Adipose tissue (tissue), 3 donors: Measurements from ENCODE around the gene FN3KRP. TPM values are rescaled to one million over a fixed set of nuclear protein-coding genes. Genes with fewer than 3 reads are reported as not detected.

ENCODE experiments used
- H3K27ac ChIP-seq: one replicate; pipeline ENCODE4 v1.5.1; 2013; ENCODE audit warnings: low read depth, low read length
- WGBS, 3 donors: extraction: QIAGEN DNeasy Blood & Tissue Kit; methylation state at CpG; one replicate each; pipeline ENCODE4 v1.1.7; 2013; 5-methylcytosine and 5-hydroxymethylcytosine counted together
- polyA plus RNA-seq, 3 donors: library from polyadenylated mRNA; stranded (reverse); fragments of 200-250 nt; gene quantifications; one replicate each; pipeline ENCODE4 v1.2.3, GENCODE V29; 2013
- donor health status: healthy with polysubstance abuse.
- donor health status: Bipolar disorder and iron deficiency.
- donor health status: healthy.

The FN3KRP gene, protein sequence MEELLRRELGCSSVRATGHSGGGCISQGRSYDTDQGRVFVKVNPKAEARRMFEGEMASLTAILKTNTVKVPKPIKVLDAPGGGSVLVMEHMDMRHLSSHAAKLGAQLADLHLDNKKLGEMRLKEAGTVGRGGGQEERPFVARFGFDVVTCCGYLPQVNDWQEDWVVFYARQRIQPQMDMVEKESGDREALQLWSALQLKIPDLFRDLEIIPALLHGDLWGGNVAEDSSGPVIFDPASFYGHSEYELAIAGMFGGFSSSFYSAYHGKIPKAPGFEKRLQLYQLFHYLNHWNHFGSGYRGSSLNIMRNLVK
- 10 to 100 TPM; 16.3 to 23.3 (median 22.4) TPM for polyA plus RNA-seq

DNA sequence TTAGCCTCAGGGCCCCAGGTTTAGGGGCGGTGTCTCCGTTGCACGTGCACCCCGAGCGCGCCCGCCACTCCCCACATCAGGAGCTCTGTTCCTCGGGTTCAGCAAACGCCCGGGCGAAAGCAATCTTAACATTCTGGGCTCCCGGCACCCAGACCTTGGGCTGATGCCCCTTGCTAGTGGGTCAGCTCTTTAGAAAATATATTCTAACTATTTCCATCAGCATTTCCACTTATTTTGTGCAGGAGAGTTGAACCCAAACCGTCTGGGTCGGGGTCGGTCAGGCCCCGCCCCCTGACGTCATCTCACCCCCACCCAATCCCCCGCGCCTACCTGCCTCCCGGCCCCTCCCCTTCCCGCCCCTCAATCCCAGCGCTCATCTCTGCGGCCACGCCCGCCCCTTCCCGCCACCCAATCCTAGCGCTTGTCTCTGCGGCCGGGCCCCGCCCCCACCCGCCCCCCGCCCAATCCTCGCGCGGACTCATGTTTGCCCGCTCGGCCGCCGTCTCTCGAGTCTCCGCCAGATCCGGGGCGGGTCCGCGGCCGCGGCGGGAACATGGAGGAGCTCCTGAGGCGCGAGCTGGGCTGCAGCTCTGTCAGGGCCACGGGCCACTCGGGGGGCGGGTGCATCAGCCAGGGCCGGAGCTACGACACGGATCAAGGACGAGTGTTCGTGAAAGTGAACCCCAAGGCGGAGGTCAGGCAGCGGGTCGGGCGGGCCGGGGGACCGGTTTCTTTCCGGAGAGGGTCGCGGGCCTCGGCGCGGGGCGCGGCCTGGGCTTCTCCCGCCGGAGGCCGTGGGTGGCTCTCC is at the start of gene FN3KRP:
Gene FN3KRP, plus strand, starts transcription at position 504 of the 808 bp plus-strand sequence. Its CDS starts 50 bp downstream, at position 554.
- H3K27ac ChIP-seq, result no peak within 1 kb of the TSS
- WGBS, 3 donors, result 0 to 1% (median 0%) methylated on average over 66 to 75 of the region's 75 CpGs

DNA sequence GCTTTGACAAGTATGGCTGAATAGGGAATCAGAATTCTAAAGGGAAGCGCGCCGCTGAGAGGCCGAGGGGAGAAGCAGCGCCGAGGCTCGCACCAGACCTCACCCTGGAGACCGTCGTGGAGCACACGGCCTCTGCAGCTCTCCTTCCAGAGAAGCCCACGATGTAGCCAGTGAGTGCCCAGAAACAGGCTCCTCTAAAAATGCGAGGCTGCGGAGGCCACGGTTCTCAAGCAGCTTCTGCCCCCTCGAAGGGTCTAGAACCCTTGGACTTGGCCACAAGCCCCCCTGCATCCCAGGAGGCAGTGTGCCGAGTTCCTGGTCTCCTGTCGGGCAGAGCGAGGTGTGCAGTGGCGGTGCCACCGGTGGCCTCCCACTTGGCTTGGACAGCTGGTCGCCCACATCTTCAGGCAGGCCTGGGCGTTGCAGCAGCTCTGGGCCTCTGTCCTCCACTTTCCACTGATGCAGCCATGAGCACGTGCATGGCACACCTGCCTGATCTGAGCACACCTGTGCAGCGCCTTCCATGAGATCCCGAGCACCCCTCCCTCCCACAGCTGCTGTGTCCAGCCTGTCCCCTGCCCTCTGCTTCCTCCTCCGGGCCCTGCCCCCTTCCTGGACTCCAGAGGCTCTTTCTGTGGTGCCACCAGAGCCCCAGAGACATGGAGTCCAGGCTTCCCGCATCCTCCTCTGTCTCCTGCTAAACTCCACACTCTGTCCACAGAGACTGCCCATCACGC is 49.4 kb upstream of the FN3KRP start:
- no peak overlapping the region for H3K27ac ChIP-seq
- WGBS, 3 donors, result 92% methylated on average over 28 of the region's 28 CpGs

DNA sequence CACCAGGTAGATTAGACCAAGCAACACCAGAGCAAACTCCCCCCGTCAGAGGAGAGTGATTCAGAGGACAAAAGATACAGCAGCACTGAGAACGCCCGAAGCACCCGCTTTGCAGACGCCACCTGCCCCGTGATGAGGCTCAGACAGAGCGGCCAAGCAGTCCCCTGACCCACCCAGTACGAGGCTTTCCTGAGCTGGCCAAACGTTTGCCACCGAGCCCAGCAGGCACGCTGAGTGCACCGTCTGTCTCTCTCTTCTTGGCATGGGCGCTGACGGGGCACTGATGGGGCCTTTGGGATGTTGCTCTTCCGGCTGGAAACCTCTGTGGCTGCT is 48.9 kb upstream of the FN3KRP start:
- H3K27ac ChIP-seq, result no peak overlapping the region
- WGBS, 3 donors, result 91 to 97% (median 91%) methylated on average over 15 of the region's 15 CpGs

DNA sequence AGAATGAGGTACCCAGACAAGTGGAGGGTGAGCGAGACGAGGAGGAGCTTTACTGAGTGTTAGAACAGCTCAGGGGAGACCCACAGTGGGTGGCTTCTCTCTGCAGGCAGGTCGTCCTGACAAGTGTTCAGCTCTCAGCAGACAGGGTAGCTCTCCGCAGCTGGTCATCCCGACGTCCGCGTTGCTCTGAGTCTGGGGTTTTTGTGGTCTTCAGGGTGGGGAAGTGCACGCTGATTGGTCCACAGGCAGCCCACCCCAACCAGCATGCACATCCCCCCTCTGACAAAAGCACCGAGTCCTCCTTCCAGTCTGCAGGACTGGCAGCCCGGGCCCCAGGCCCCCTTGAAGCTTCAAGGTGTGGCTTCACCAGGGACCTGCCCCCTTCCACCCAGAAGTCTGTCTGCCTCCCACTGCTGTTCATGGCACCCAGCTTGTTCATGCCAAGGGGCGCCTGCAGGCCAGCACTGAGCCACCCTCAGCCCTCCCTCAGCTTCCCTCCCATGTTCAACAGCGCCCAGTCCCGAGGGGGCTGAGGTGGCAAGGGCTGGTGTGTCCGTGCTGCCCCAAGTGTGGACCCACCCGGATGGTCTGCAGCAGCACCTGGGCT is 48.4 kb upstream of the FN3KRP start:
- WGBS, 3 donors, result 74 to 80% (median 76%) methylated on average over 16 of the region's 16 CpGs
- no peak overlapping the region for H3K27ac ChIP-seq

DNA sequence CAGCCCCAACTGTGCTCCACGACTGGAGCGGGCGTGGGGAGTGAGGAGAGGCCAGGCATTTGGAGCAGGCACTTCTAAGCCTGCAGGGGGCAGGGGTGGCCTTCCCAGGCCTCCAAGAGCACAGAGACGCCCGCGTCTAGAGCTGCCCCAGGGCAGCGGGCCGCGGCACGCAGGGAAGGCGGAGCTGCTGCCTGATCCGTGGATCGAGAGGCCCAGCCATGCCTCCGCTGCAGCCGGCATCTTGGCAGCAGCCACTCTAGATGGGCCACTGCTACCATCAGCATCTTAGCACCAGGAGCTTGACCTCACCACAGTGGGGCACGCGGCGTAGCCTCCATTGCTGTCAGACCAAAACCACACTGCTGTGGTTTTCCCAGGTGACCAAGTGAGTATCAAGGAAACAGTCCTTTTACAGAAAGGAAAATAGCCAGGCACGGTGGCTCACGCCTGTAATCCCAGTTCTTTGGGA is 47.8 kb upstream of the FN3KRP start:
- 41 to 51% (median 42%) methylated on average over 20 of the region's 20 CpGs for WGBS, 3 donors

DNA sequence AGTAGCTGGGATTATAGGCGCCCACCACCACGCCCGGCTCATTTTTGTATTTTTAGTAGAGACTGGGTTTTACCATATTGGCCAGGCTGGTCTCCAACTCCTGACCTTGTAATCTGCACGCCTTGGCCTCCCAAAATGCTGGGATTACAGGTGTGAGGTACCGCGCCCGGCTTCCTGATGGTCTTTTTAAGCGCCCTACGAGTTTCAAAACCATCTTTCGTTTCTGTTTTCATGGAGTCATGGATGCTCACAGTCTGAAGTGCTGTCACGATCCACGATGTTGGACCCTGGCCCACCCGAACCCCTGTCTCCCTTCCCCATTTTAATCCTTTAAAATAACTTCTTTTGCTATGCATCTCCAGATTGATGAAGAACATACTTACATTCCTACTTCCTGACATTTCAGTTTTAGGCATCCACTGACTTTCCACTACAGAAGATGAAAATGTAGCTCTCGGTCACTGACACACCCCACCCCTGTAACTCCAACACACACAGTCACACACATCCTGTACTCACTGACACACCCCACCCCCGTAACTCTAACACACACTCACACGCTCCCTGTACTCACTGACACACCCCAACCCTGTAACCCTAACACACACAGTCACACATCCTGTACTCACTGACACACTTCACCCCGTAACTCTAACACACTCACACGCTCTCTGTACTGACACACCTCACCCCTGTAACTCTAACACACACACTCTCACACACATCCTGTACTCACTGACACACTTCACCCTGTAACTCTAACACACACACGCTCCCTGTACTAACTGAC is 45.6 kb upstream of the FN3KRP start:
- 92 to 96% (median 93%) methylated on average over 19 of the region's 19 CpGs for WGBS, 3 donors
- H3K27ac ChIP-seq, result no peak overlapping the region

More for the DNA sequence above, 47.8 kb upstream of the FN3KRP start:
- H3K27ac ChIP-seq, result no peak overlapping the region

DNA sequence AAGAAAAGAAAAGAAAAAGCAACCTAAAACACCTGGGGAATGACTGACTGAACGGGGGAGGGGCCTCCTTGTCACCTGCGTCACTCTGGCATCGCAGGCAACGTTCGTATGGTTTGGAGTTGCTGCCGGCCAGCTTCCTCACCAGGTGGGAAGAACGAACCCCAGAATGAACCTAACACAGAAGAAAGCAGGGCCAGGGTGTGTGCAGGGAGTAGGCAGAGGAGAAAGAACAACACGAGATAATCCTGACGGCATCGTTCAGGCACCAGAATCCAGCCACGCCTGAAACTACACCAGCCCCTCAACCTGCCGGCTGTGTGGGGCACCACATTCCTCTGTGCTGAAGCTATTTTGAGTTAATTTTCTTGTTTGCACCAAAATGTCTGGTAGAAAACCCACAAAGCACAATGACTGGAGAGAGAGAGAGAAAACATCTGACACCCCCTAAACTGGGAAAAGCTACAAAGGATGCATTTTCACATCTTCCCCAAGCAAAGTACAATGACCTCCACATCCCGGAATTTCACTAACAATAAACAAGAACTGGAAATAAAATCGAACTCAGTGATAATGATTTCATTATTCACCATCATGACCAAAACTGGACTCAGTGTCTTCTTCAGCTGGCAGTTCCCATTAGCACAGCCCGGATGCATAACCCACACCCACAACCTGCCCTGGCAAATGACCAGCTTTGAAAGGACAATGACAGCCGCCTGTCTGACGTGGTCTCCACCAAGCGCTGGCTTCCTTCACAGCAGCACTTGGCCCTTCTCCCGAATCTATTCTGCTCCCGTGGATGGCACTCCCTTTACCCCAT is 41.6 kb upstream of the FN3KRP start:
- H3K27ac ChIP-seq, result no peak overlapping the region
- WGBS, 3 donors, result 75 to 81% (median 78%) methylated on average over 20 of the region's 20 CpGs

DNA sequence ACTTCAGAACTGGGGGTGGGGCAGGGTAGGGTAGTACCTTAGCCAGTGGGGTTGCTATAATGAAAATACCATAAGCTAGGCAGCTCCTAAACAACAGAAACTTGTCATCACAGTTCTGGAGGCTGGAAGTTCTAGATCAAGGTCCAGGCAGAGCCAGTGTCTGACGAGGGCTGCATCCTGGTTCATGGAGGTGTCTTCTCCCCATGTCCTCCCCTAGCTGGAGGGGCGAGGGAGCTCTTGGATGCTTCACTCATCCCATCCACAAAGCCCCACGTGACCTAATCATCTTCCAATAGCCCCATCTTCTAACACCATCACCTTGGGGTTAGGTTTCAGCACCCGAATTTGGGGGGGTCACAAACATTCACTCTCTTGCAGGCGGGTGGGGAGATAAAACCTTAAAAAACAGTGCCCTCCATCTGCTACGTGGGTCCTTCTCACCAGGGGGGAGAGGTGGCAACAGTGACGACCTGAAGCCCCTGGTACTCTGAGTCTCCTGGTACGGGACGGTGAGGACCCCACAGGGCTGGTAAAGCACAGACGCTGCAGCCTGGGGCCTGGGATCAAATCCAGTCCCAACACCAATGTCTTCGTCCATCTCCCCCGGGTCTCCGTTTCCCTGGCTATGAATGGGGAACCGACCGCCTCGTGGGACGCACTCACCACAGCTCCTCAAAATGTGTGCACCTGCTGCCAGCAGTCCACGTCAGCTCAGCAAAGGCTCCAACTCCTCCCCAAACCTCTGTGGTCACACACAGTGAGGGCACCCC is 40.8 kb upstream of the FN3KRP start:
- no peak overlapping the region for H3K27ac ChIP-seq
- 87 to 90% (median 87%) methylated on average over 18 of the region's 18 CpGs for WGBS, 3 donors

DNA sequence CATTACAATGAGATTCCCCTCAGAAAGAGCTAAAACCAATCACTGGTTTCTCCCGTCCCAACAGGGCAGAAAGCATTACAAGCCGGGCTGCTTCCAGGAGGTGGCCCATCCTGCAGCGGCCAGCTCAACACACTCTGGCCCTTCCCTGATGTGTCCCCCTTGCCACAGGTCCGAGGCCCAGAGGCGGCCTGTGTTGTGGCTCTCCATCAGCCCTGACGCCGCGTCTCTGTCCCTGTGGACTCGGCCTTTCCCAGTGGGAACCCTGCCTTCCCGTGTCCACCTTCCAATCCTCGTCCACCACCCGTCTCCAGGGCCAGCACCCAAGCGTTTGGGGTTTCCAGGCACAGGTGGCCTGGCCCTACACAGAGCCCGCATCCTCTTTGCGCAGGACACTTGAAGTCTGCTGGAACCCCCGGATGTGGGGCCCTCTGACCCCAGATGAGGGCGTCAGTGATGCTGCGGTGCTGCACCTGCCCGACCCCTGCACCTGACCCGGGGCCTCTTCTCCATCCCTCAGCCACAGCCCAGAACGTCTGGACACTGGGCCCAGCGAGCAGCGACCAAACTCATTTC is 39.1 kb upstream of the FN3KRP start:
- no peak overlapping the region for H3K27ac ChIP-seq
- WGBS, 3 donors, result 87 to 90% (median 88%) methylated on average over 23 of the region's 23 CpGs

DNA sequence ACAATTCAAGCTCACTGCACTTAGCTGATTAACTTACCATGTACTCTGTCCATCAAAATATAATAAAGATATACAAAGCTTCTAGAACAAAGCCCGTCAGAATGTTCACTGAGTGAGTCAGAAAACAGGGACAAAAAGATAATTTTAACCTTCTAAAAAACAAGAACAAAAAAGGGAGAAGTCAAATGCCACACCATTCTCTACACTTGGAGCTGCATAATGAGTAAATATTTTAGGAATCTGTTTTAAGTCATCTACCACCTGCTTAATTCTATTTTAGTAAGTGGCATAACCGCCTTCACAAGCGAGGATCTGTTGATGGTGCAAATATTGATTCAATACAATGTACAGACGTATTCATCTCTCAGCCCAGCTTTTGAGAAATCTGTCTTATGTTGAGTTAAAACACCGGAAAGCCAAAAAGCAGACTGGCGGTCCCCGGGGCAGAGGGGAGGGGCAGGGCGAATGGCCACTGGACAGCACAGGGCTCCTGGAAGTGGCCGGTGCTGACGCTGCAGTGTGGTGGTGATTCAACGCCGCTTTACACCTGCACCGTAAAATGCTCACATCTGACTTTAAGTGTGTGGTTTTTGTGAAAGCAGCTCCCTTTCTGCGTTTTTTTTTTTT is 38.1 kb upstream of the FN3KRP start:
- WGBS, 3 donors, result 86 to 91% (median 89%) methylated on average over 13 to 14 of the region's 14 CpGs

DNA sequence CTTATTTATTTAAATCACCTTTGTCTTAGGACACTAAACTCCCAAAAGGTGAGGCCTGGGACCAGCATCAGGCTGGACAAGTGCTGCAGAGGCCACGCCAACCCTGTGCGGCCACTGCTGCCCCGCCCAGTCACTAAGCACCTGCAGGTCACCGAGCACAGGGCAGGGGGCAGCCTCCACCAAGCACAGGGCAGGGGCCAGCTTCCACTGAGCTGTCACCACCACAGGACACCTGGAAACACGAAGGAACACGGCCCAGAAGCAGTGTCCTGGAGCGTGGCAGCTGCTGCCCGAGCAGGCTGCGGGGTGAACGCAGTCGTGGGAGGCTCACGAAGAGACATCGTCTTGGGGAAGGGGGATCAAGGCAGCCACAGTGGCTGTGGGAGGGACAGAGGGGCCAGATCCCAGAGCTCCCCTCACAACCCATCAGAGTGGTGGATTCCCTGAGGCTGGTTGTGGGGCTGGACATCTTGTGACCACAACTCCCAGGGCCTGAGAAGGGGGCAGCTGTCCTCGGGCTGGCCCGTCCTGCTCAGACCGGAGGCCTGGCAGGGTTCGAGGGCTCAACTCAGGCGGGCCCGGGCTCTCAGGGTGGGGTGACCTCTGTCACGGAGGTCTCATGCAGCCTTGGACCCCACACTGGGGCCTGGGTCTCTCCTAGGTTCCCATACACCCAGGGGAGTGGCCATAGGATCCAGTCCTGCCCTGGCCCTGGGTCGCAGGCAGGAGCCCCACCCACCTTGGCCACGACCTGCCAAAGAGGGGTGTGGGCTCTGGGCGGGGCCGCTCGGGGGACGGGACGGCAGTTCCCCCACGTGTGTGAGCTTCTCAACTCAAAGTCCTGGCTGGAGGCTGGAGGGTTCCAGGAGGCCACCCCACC is 36.7 kb upstream of the FN3KRP start:
- WGBS, 3 donors, result 88 to 93% (median 91%) methylated on average over 26 to 28 of the region's 28 CpGs
- no peak overlapping the region for H3K27ac ChIP-seq

More for the DNA sequence above, 38.1 kb upstream of the FN3KRP start:
- H3K27ac ChIP-seq, result no peak overlapping the region

DNA sequence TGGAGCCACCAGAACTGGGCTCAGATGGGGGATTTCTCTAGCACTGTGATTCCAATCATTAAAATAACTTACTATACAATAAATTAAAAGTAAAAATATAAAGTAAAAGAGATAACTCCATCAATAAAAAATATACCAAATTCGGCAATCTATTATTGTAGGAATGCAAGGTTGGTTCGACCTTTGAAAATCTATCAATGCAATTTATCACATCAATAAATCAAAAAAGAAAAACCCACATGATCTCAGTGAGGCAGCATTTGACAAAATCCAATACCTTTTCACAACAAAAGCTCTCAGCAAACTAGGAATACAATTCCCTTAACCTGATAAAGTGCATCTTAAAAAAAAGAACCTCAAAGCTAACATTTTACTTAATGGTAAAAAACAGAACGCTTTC is 35.0 kb upstream of the FN3KRP start:
- WGBS, 3 donors, result 95 to 97% (median 97%) methylated on average over 3 of the region's 3 CpGs
- H3K27ac ChIP-seq, result no peak overlapping the region

DNA sequence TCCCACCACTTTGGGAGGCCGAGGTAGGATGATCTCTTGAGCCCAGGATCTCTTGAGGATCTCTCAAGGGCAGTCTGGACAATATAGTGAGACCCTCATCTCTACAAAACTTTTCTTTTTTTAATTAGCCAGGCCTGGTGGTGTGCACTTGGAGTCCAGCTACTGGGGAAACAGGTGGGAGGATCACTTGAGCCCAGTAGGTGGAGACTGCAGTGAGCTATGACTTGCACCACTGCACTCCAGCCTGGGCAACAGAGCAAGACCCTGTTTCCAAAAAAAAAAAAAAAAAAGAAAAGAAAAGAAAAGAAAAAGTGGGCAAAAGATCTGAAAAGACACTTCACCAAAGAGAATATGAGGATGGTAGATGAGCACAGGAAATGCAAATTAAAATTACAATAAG is 33.0 kb upstream of the FN3KRP start:
- WGBS, 3 donors, result 92 to 98% (median 96%) methylated on average over 1 of the region's 1 CpG
- no peak overlapping the region for H3K27ac ChIP-seq

DNA sequence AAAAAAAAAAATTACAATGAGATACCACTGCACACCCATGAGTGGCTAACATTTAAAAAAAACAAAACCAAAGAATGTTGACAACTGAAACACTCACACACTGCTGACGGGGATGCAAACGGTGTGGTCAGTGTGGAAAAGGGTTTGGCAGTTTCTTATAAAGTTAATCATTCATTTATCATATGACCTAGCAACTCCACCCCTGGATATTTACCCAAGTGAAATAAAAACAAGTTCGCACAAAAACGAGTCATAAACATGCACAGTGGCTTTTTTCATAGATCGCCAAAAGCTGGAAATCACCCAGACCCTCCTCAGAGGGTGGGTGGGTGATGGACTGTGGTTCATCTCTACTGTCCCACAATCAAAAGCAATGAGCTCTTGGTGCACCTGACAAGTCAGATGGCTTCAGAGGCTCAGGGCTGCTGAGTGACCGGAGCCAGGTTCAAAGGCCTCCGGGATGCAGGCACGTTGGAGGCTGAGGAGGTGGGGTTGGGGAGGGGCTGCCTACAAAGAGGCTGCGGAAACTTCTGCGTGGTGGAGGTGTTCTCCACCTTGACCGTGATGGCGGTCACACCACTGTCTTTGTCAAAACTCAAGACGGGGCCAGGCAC is 32.2 kb upstream of the FN3KRP start:
- 58 to 87% (median 86%) methylated on average over 13 of the region's 13 CpGs for WGBS, 3 donors
- H3K27ac ChIP-seq, result no peak overlapping the region
